Mammary epithelial cell (primary cell): ENCODE results near the gene SLC7A1.

Experiments used
- CTCF ChIP-seq, 2 donors: IDR thresholded peaks in 1 of 2; conservative IDR thresholded peaks in 1 of 2; 2 replicates each; pipeline ENCODE4 v1.5.1; 2011 to 2012; ENCODE audit warnings: inconsistent platforms in 2 of 2, low read length in 2 of 2, mild to moderate bottlenecking in 2 of 2, control low read depth in 1 of 2, low read depth in 1 of 2; ENCODE audit not compliant: insufficient read depth in 1 of 2; ENCODE audit errors: extremely low read depth in 1 of 2
- EZH2 ChIP-seq: IDR thresholded peaks from 2 replicates; pipeline ENCODE4 v1.6.1; 2012; ENCODE audit warnings: low read length, inconsistent platforms, borderline replicate concordance

GRCh38 chr13:29465741-29466293 is 129.7 kb downstream of the SLC7A1 start:
- TF ChIP-seq CTCF (conservative IDR thresholded peaks at IDR 0.05 in 1 of 2, IDR thresholded peaks at IDR 0.05 in 1 of 2; ENCODE audit: extremely low read depth in 1 of 2, insufficient read depth in 1 of 2, low read depth in 1 of 2, low read length in 2 of 2) (no peak), EZH2 (no peak)
